Suprapubic skin (tissue), 4 donors: ENCODE results near the gene MS4A4A. TPM values are rescaled to one million over a fixed set of nuclear protein-coding genes. Genes with fewer than 3 reads are reported as not detected.

ENCODE experiments used
- DNase-seq, 2 donors: peaks; one replicate each; pipeline ENCODE4 v3.0.0-alpha.2; 2019; ENCODE audit warnings: low spot score in 2 of 2
- H3K27ac ChIP-seq: fragments of 200-600 bp; sonication (generic); one replicate; pipeline ENCODE4 v1.5.1; 2019
- H3K27me3 ChIP-seq: fragments of 200-600 bp; sonication (generic); one replicate; pipeline ENCODE4 v1.5.1; 2019
- H3K36me3 ChIP-seq: fragments of 200-600 bp; sonication (generic); one replicate; pipeline ENCODE4 v1.5.1; 2019
- H3K4me1 ChIP-seq: fragments of 200-600 bp; sonication (generic); one replicate; pipeline ENCODE4 v1.5.1; 2019
- H3K4me3 ChIP-seq: fragments of 200-600 bp; sonication (generic); one replicate; pipeline ENCODE4 v1.5.1; 2019; ENCODE audit warnings: mild to moderate bottlenecking
- H3K9me3 ChIP-seq: fragments of 200-600 bp; sonication (generic); one replicate; pipeline ENCODE4 v1.5.1; 2019
- EP300 ChIP-seq: sonication (generic); formaldehyde crosslinking; IDR thresholded peaks from one replicate; pipeline ENCODE4 v1.6.1; 2017; ENCODE audit warnings: antibody characterized with exemption
- POLR2A ChIP-seq, 2 donors: fragments of 450-650 bp; IDR thresholded peaks; one replicate each; pipeline ENCODE4 v1.6.1; 2017; ENCODE audit warnings: antibody characterized with exemption in 2 of 2, mild to moderate bottlenecking in 2 of 2, moderate library complexity in 2 of 2
- POLR2AphosphoS5 ChIP-seq, 3 donors: sonication (generic); formaldehyde crosslinking; IDR thresholded peaks; one replicate each; pipeline ENCODE4 v1.6.1; 2017; ENCODE audit warnings: antibody characterized with exemption in 3 of 3
- WGBS: methylation state at CpG from one replicate; pipeline ENCODE4 v1.1.5; 2018; 5-methylcytosine and 5-hydroxymethylcytosine counted together
- total RNA-seq, 4 donors: library from RNA; depleted of rRNA; stranded (reverse); fragments of >200 nt; gene quantifications; one replicate each; pipeline ENCODE4 v1.1.0, GENCODE V29; 2016
- TF ChIP-seq, protein P1 (sequence below), 2 donors: fragments of 200-600 bp in 1 of 2; fragments of 450-650 bp in 1 of 2; sonication (generic) in 1 of 2; IDR thresholded peaks; one replicate each; pipeline ENCODE4 v1.5.1; 2016 to 2019; ENCODE audit warnings: antibody characterized with exemption in 2 of 2, mild to moderate bottlenecking in 1 of 2, moderate library complexity in 1 of 2

Gene MS4A4A
- total RNA-seq, 4 donors from 2014 or later = 2.1 to 4.8 (median 2.4) TPM

DNA sequence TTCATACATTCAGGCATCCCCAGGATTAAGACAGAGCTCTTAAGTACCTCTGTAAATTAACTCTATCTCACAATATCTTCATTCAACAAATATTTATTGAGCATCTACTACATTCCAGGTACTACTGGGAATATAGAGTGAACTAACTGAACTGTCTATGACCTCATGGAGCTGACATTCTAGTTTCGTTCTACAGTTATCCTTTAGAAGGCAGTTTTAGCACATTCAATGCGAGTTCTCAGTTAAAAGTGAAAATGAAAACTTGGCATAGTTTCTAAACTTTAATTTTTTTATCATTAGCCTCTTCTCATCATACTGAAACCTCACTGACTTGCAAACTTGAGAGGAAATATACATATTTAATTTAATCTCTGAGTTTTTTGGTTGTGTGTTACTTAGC is 35.9 kb downstream of the MS4A4A start:
- no peak for DNase-seq
- Histone ChIP-seq H3K4me1 (no peaks in the 10 kb centered on the region), H3K4me3 (no peak overlapping the region), H3K27ac (no peak overlapping the region), H3K27me3 (no peaks in the 10 kb centered on the region), H3K9me3 (no peaks in the 10 kb centered on the region), H3K36me3 (no peaks in the 10 kb centered on the region)
- WGBS = 62% methylated on average over 2 of the region's 2 CpGs
- TF ChIP-seq POLR2A (IDR thresholded peaks at IDR 0.05) (no peak), EP300 (no peak), POLR2AphosphoS5 (IDR thresholded peaks at IDR 0.05) (no peak)
- TF ChIP-seq, protein P1, sequence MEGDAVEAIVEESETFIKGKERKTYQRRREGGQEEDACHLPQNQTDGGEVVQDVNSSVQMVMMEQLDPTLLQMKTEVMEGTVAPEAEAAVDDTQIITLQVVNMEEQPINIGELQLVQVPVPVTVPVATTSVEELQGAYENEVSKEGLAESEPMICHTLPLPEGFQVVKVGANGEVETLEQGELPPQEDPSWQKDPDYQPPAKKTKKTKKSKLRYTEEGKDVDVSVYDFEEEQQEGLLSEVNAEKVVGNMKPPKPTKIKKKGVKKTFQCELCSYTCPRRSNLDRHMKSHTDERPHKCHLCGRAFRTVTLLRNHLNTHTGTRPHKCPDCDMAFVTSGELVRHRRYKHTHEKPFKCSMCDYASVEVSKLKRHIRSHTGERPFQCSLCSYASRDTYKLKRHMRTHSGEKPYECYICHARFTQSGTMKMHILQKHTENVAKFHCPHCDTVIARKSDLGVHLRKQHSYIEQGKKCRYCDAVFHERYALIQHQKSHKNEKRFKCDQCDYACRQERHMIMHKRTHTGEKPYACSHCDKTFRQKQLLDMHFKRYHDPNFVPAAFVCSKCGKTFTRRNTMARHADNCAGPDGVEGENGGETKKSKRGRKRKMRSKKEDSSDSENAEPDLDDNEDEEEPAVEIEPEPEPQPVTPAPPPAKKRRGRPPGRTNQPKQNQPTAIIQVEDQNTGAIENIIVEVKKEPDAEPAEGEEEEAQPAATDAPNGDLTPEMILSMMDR (IDR thresholded peaks at IDR 0.05) = no peak

DNA sequence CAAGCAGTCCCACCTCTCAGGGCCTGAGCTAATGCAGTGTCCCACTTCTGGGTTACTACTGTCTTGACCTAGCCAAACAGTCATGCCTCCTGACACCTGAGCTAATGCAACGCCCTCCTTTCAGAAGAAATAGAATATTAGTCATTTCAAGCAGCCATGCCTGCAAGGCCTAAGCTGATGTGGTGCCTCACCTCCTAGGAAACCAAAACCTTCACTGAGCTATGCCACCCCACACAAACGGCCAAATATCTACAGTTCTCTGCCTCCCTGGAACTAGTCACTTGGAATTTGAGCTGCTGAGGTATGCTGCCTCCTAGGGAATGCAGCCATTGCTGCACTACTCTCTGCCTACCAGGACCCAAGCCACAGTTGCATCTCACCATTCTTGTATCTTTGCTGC is 38.3 kb downstream of the MS4A4A start:
- no peak overlapping the region for H3K4me3 ChIP-seq
- no peaks in the 10 kb centered on the region for H3K4me1 ChIP-seq
- 80% methylated on average over 1 of the region's 2 CpGs for WGBS
- TF ChIP-seq POLR2AphosphoS5 (IDR thresholded peaks at IDR 0.05) (no peak), EP300 (no peak), POLR2A (IDR thresholded peaks at IDR 0.05) (no peak)
- TF ChIP-seq, protein P1 (IDR thresholded peaks at IDR 0.05) = no peak
- H3K9me3 ChIP-seq = no peaks in the 10 kb centered on the region
- H3K36me3 ChIP-seq = no peaks in the 10 kb centered on the region
- no peak overlapping the region for H3K27ac ChIP-seq
- H3K27me3 ChIP-seq = no peaks in the 10 kb centered on the region
- no peak for DNase-seq

DNA sequence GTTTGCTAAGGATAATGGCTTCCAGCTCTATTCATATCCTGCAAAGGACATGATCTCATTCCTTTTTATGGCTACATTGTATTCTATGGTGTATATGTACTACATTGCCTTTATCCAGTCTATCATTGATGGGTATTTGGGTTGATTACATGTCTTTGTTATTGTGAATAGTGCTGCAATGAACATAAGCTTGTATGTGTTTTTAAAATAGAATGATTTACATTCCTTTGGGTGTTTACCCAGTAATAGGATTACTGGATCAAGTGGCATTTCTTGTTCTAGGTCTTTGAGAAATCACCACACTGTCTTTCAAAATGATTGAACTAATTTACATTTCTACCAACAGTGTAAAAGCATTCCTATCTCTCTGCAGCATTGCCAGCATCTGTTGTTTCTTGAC is 40.6 kb downstream of the MS4A4A start:
- Histone ChIP-seq H3K4me3 (no peak overlapping the region), H3K27me3 (no peaks in the 10 kb centered on the region)

DNA sequence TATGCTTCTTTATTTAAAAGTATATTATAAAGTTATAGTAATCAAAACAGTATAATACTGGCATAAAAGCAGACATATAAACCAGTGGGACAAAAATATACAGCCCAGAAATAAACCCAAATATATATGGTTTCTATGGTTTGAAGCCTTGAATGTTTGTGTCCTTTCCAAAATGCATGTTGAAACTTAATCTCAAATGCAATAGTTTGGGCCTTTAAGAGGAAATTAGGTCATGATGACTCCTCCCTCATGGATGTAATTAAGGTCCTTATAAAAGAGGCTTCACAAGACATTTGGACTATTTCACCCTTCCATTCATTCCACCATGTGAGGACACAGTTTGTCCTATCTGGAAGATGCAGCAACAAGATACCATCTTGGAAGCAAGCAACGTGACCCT is 46.5 kb downstream of the MS4A4A start, which contains the start of gene MS4A6E:
MS4A6E (plus strand) TSS at position 301 of the 400 bp plus-strand sequence. CDS start 7,641 bp downstream, outside the sequence.
- TF ChIP-seq EP300 (no peak), POLR2AphosphoS5 (IDR thresholded peaks at IDR 0.05) (no peak), POLR2A (IDR thresholded peaks at IDR 0.05) (no peak)
- TF ChIP-seq, protein P1 (IDR thresholded peaks at IDR 0.05) = no peak
- 38% methylated on average over 1 of the region's 1 CpG for WGBS
- no peaks in the 10 kb centered on the region for H3K36me3 ChIP-seq

More for the DNA sequence above, 40.6 kb downstream of the MS4A4A start:
- Histone ChIP-seq H3K9me3 (peaks cover 1% of the 10 kb centered on the region), H3K4me1 (no peaks in the 10 kb centered on the region), H3K36me3 (no peaks in the 10 kb centered on the region), H3K27ac (no peak overlapping the region)
- DNase-seq = no peak
- TF ChIP-seq POLR2AphosphoS5 (IDR thresholded peaks at IDR 0.05) (no peak), EP300 (no peak), POLR2A (IDR thresholded peaks at IDR 0.05) (no peak)
- TF ChIP-seq, protein P1 (IDR thresholded peaks at IDR 0.05) = no peak

DNA sequence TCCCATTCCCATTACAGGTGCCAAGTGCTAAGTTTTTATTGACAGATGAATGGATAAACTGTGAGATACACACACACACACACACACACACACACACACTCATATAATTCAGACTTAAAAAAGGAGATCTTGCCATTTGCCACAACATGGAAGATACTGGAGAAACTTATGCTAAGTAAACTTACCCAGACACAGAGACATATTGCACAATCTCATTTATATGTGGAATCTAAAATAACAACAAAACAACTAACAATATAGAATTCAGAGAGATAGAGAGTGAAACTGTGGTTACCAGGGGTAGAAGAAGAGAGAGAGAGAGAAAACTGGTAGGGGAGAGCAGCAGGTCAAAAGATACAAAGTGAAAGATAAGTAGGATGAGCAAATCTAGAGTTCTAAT is 48.0 kb downstream of the MS4A4A start:
- Histone ChIP-seq H3K4me3 (no peak overlapping the region), H3K27ac (no peak overlapping the region), H3K36me3 (no peaks in the 10 kb centered on the region), H3K27me3 (no peaks in the 10 kb centered on the region), H3K9me3 (peaks cover 15% of the 10 kb centered on the region), H3K4me1 (no peaks in the 10 kb centered on the region)
- TF ChIP-seq POLR2A (IDR thresholded peaks at IDR 0.05) (no peak), POLR2AphosphoS5 (IDR thresholded peaks at IDR 0.05) (no peak), EP300 (no peak)
- TF ChIP-seq, protein P1 (IDR thresholded peaks at IDR 0.05) = no peak
- no peak for DNase-seq

More for the DNA sequence above, 46.5 kb downstream of the MS4A4A start, which contains the start of gene MS4A6E:
- Histone ChIP-seq H3K4me3 (no peak within 1 kb of the TSS), H3K9me3 (peaks cover 15% of the 10 kb centered on the region), H3K4me1 (no peaks in the 10 kb centered on the region), H3K27ac (no peak within 1 kb of the TSS), H3K27me3 (no peaks in the 10 kb centered on the region)
- DNase-seq = no peak
